GM21576 (cell line): ENCODE data around the gene VGLL4.
"Not testable (repeated sequence)": the region's sequence is repeated elsewhere in the genome, so short reads cannot be mapped to it uniquely, and the experiment has no call there.

Source experiments
- ATAC-seq: cut with Tn5 transposase; IDR thresholded peaks from one replicate; pipeline ENCODE4 v1.9.1; 2021; ENCODE audit warnings: mild to moderate bottlenecking, moderate library complexity; ENCODE audit not compliant: unreplicated experiment

Gene VGLL4

GRCh38 chr3:11536132-11536935, 107.4 kb downstream of the VGLL4 start:
- no peak for ATAC-seq

GRCh38 chr3:11535243-11535960, 108.3 kb downstream of the VGLL4 start:
- no peak for ATAC-seq

GRCh38 chr3:11534793-11535101, 109.0 kb downstream of the VGLL4 start:
- no peak for ATAC-seq

GRCh38 chr3:11534011-11534792, 109.5 kb downstream of the VGLL4 start:
- no peak for ATAC-seq

- no peak for ATAC-seq
These were observed 110.8 kb downstream of the VGLL4 start for GRCh38 chr3:11532931-11533391.

GRCh38 chr3:11530153-11530721, 113.5 kb downstream of the VGLL4 start:
- no peak for ATAC-seq

GRCh38 chr3:11529281-11529680, 114.4 kb downstream of the VGLL4 start:
- ATAC-seq: no peak

GRCh38 chr3:11526121-11526520, 117.6 kb downstream of the VGLL4 start:
- not testable (repeated sequence) for ATAC-seq

GRCh38 chr3:11523572-11524101, 120.1 kb downstream of the VGLL4 start:
- ATAC-seq: no peak

GRCh38 chr3:11522953-11523571, 120.7 kb downstream of the VGLL4 start:
- no peak for ATAC-seq

GRCh38 chr3:11522398-11522715, 121.4 kb downstream of the VGLL4 start:
- ATAC-seq: no peak

GRCh38 chr3:11521167-11521566, 122.5 kb downstream of the VGLL4 start:
- no peak for ATAC-seq

- no peak for ATAC-seq
These were observed 126.1 kb downstream of the VGLL4 start for GRCh38 chr3:11517601-11518000.

- ATAC-seq: no peak
These were observed 129.4 kb downstream of the VGLL4 start for GRCh38 chr3:11514191-11514821.

GRCh38 chr3:11513817-11514135, 129.9 kb downstream of the VGLL4 start:
- ATAC-seq: no peak

- not testable (repeated sequence) for ATAC-seq
These were observed 130.4 kb downstream of the VGLL4 start for GRCh38 chr3:11513125-11513816.

GRCh38 chr3:11511606-11512005, 132.1 kb downstream of the VGLL4 start:
- ATAC-seq: not testable (repeated sequence)

- no peak for ATAC-seq
These were observed 133.4 kb downstream of the VGLL4 start for GRCh38 chr3:11510356-11510755.

- no peak for ATAC-seq
These were observed 133.7 kb downstream of the VGLL4 start for GRCh38 chr3:11510001-11510340.
